NCI-H2227 treated with DMSO at 0.1 percent for 48 hours (cell line): ENCODE measurements around the gene IDI2.
"Not testable (repeated sequence)": the region's sequence is repeated elsewhere in the genome, so short reads cannot be mapped to it uniquely, and the experiment has no call there.

Source experiments
- DNase-seq: peaks from one replicate; lab custom pipeline; 2025; lab: John Stamatoyannopoulos, UW

IDI2 gene

GRCh38 chr10:1047937-1048336, 22.3 kb upstream of the IDI2 start:
- no peak for DNase-seq

GRCh38 chr10:1045415-1045814, 19.8 kb upstream of the IDI2 start:
- no peak for DNase-seq

- no peak for DNase-seq
Observed at GRCh38 chr10:1044964-1045363, 19.3 kb upstream of the IDI2 start.

- no peak for DNase-seq
Observed at GRCh38 chr10:1044146-1044545, 18.5 kb upstream of the IDI2 start.

GRCh38 chr10:1043532-1043995, 17.9 kb upstream of the IDI2 start:
- DNase-seq = no peak

- no peak for DNase-seq
Observed at GRCh38 chr10:1041514-1041913, 15.9 kb upstream of the IDI2 start.

- DNase-seq = no peak
Observed at GRCh38 chr10:1040133-1040532, 14.5 kb upstream of the IDI2 start.

- not testable (repeated sequence) for DNase-seq
Observed at GRCh38 chr10:1038769-1039168, 13.1 kb upstream of the IDI2 start.

GRCh38 chr10:1037098-1037497, 11.4 kb upstream of the IDI2 start:
- DNase-seq = no peak

GRCh38 chr10:1036341-1036791, 10.7 kb upstream of the IDI2 start:
- DNase-seq = no peak

GRCh38 chr10:1035201-1035600, 9.5 kb upstream of the IDI2 start:
- DNase-seq = no peak

- no peak for DNase-seq
Observed at GRCh38 chr10:1034758-1035157, 9.1 kb upstream of the IDI2 start.

- DNase-seq = no peak
Observed at GRCh38 chr10:1033601-1034000, 7.9 kb upstream of the IDI2 start.

- DNase-seq = no peak
Observed at GRCh38 chr10:1029838-1030237, 4.2 kb upstream of the IDI2 start.

- DNase-seq = no peak
Observed at GRCh38 chr10:1026578-1026977, 919 bp upstream of the IDI2 start.

- no peak for DNase-seq
Observed at GRCh38 chr10:1024103-1024502, 1.6 kb downstream of the IDI2 start.

- DNase-seq = no peak
Observed at GRCh38 chr10:1022413-1022812, 3.2 kb downstream of the IDI2 start.

GRCh38 chr10:1020958-1021357, 4.7 kb downstream of the IDI2 start:
- DNase-seq = no peak

GRCh38 chr10:1020460-1020859, 5.2 kb downstream of the IDI2 start:
- DNase-seq = no peak

- DNase-seq = no peak
Observed at GRCh38 chr10:1019362-1019761, 6.3 kb downstream of the IDI2 start.

GRCh38 chr10:1015688-1016087, 10.0 kb downstream of the IDI2 start:
- DNase-seq = no peak

GRCh38 chr10:1011696-1012095, 14.0 kb downstream of the IDI2 start:
- DNase-seq = no peak

- no peak for DNase-seq
Observed at GRCh38 chr10:1010703-1011102, 15.0 kb downstream of the IDI2 start.

GRCh38 chr10:1009947-1010346, 15.7 kb downstream of the IDI2 start:
- not testable (repeated sequence) for DNase-seq

- DNase-seq = no peak
Observed at GRCh38 chr10:1009071-1009494, 16.6 kb downstream of the IDI2 start.
